ENCODE measurements around the gene PRR33. TPM values are rescaled to one million over a fixed set of nuclear protein-coding genes. Genes with fewer than 3 reads are reported as not detected.

PRR33 gene
- total RNA-seq, 1 donor from 2014 or later: not detected

- no peak for DNase-seq (ENCODE audit: low spot score)
These were observed 40.1 kb downstream of the PRR33 start for GRCh38 chr11:1851468-1852180.

GRCh38 chr11:1848640-1849430 lies 42.9 kb downstream of the PRR33 start:
- Mint-ChIP-seq H3K36me3 (ENCODE audit: low read depth, unreplicated experiment) (no peaks in the 10 kb centered on the region), H3K9me3 (ENCODE audit: unreplicated experiment) (no peaks in the 10 kb centered on the region), H3K4me1 (ENCODE audit: unreplicated experiment) (peaks cover 4% of the 10 kb centered on the region), H3K27me3 (ENCODE audit: unreplicated experiment) (peaks cover 22% of the 10 kb centered on the region), H3K4me3 (ENCODE audit: unreplicated experiment) (no peak overlapping the region), H3K27ac (ENCODE audit: unreplicated experiment) (no peak overlapping the region)
- no peak for TF ChIP-seq CTCF (IDR thresholded peaks at IDR 0.05; ENCODE audit: unreplicated experiment)
- DNase-seq (ENCODE audit: low spot score): no peak

More at GRCh38 chr11:1851468-1852180, 40.1 kb downstream of the PRR33 start:
- no peaks in the 10 kb centered on the region for H3K9me3 Mint-ChIP-seq (ENCODE audit: unreplicated experiment)
- no peaks in the 10 kb centered on the region for H3K36me3 Mint-ChIP-seq (ENCODE audit: low read depth, unreplicated experiment)
- H3K4me1 Mint-ChIP-seq (ENCODE audit: unreplicated experiment): no peaks in the 10 kb centered on the region
- H3K27ac Mint-ChIP-seq (ENCODE audit: unreplicated experiment): no peak overlapping the region
- H3K27me3 Mint-ChIP-seq (ENCODE audit: unreplicated experiment): peaks cover 12% of the 10 kb centered on the region
- H3K4me3 Mint-ChIP-seq (ENCODE audit: unreplicated experiment): no peak overlapping the region
- TF ChIP-seq CTCF (IDR thresholded peaks at IDR 0.05; ENCODE audit: unreplicated experiment): no peak

GRCh38 chr11:1847926-1848639 lies 43.6 kb downstream of the PRR33 start:
- no peak for TF ChIP-seq CTCF (IDR thresholded peaks at IDR 0.05; ENCODE audit: unreplicated experiment)
- Mint-ChIP-seq H3K4me3 (ENCODE audit: unreplicated experiment) (no peak overlapping the region), H3K4me1 (ENCODE audit: unreplicated experiment) (peaks cover 4% of the 10 kb centered on the region), H3K9me3 (ENCODE audit: unreplicated experiment) (no peaks in the 10 kb centered on the region), H3K27ac (ENCODE audit: unreplicated experiment) (no peak overlapping the region), H3K27me3 (ENCODE audit: unreplicated experiment) (peaks cover 22% of the 10 kb centered on the region), H3K36me3 (ENCODE audit: low read depth, unreplicated experiment) (no peaks in the 10 kb centered on the region)
- DNase-seq (ENCODE audit: low spot score): no peak

GRCh38 chr11:1847006-1847735 lies 44.5 kb downstream of the PRR33 start:
- no peaks in the 10 kb centered on the region for H3K9me3 Mint-ChIP-seq (ENCODE audit: unreplicated experiment)
- peaks cover 21% of the 10 kb centered on the region for H3K27me3 Mint-ChIP-seq (ENCODE audit: unreplicated experiment)
- H3K27ac Mint-ChIP-seq (ENCODE audit: unreplicated experiment): no peak overlapping the region
- no peaks in the 10 kb centered on the region for H3K36me3 Mint-ChIP-seq (ENCODE audit: low read depth, unreplicated experiment)
- TF ChIP-seq CTCF (IDR thresholded peaks at IDR 0.05; ENCODE audit: unreplicated experiment): no peak
- DNase-seq (ENCODE audit: low spot score): no peak
- peaks cover 4% of the 10 kb centered on the region for H3K4me1 Mint-ChIP-seq (ENCODE audit: unreplicated experiment)
- no peak overlapping the region for H3K4me3 Mint-ChIP-seq (ENCODE audit: unreplicated experiment)

Data from endothelial cell (in vitro differentiated cells).